ENCODE data around the gene POFUT2. TPM values are rescaled to one million over a fixed set of nuclear protein-coding genes. Genes with fewer than 3 reads are reported as not detected.

POFUT2 gene
- total RNA-seq, 2 experiments from 2014 or later: 56.6 to 57.2 TPM

DNA sequence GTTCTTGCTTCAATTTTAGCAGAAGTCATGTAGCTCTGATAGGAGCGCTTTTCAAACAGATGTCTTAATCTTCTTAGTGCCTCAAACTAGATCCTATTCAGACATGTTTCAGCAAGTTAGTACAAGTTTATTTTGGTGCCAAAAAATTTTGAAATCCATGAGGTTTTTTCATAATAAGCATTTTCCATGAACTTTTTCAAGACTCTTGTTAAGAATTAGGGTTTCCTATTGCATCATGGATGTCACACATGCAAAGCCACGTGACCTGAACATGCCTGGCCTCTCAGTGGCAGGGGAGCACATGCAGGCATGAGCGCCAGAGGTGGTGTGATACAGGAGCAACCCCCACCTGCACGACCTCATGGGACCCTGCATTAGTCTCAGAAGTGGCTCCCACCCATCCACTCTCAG lies 67.6 kb downstream of the POFUT2 start:
- peaks cover 8% of the 10 kb centered on the region for H3K4me1 ChIP-seq (ENCODE audit: insufficient read depth, low read length)
- CTCF ChIA-PET: no interaction called here
- H3K4me1 Mint-ChIP-seq (ENCODE audit: low read depth): peaks cover 12% of the 10 kb centered on the region
- peaks cover 74% of the 10 kb centered on the region for H3K36me3 Mint-ChIP-seq (ENCODE audit: low read depth)
- no peak overlapping the region for H3K4me3 ChIP-seq (ENCODE audit: low read length)
- no peaks in the 10 kb centered on the region for H3K9me3 ChIP-seq (ENCODE audit: control insufficient read depth in 1 of 2, insufficient read depth in 1 of 2, low read length in 2 of 2)
- H3K27me3 ChIP-seq (ENCODE audit: control insufficient read depth in 1 of 2, insufficient read depth in 2 of 2, low read length in 2 of 2): no peaks in the 10 kb centered on the region
- no peak overlapping the region for H3K27ac ChIP-seq (ENCODE audit: low read depth in 1 of 2, low read length in 2 of 2)
- H3K36me3 ChIP-seq (ENCODE audit: insufficient read depth, low read length): peaks cover 25% of the 10 kb centered on the region
- no peak overlapping the region for H3K27ac Mint-ChIP-seq
- TF ChIP-seq, protein P1, sequence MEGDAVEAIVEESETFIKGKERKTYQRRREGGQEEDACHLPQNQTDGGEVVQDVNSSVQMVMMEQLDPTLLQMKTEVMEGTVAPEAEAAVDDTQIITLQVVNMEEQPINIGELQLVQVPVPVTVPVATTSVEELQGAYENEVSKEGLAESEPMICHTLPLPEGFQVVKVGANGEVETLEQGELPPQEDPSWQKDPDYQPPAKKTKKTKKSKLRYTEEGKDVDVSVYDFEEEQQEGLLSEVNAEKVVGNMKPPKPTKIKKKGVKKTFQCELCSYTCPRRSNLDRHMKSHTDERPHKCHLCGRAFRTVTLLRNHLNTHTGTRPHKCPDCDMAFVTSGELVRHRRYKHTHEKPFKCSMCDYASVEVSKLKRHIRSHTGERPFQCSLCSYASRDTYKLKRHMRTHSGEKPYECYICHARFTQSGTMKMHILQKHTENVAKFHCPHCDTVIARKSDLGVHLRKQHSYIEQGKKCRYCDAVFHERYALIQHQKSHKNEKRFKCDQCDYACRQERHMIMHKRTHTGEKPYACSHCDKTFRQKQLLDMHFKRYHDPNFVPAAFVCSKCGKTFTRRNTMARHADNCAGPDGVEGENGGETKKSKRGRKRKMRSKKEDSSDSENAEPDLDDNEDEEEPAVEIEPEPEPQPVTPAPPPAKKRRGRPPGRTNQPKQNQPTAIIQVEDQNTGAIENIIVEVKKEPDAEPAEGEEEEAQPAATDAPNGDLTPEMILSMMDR (IDR thresholded peaks at IDR 0.05): no peak
- peaks cover 3% of the 10 kb centered on the region for H3K9me3 Mint-ChIP-seq
- H3K4me3 Mint-ChIP-seq: no peak overlapping the region
- DNase-seq (no peak), ATAC-seq (ENCODE audit: poor library complexity) (no peak)
- POLR2A ChIA-PET: no interaction called here
- intact Hi-C loops (cut with DNase I, micrococcal nuclease): loop anchor here in 1 of 2 experiments (5.0 kb wide), 1 partner anchor 42 kb away; no protein-coding TSS in a partner anchor
- H3K27me3 Mint-ChIP-seq: no peaks in the 10 kb centered on the region

DNA sequence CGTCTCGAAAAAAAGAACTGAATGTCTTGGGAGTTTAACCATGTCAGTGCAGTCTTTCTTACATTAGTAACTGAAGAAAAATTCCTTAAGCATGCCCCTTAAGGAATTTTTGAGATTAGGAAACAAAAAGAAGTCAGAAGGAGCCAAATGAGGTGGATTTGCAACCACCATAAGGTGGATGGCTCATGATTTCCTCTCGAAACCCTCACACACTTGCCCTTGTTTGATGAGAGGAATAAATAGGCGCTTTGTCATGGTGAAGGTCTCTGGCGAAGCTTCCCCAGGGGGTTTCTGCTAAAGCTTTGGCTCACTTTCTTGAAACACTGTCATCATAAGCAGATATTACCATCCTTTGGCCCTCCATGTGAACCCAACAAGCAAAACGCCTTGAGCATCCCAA lies 68.2 kb downstream of the POFUT2 start:
- H3K27ac Mint-ChIP-seq: no peak overlapping the region

DNA sequence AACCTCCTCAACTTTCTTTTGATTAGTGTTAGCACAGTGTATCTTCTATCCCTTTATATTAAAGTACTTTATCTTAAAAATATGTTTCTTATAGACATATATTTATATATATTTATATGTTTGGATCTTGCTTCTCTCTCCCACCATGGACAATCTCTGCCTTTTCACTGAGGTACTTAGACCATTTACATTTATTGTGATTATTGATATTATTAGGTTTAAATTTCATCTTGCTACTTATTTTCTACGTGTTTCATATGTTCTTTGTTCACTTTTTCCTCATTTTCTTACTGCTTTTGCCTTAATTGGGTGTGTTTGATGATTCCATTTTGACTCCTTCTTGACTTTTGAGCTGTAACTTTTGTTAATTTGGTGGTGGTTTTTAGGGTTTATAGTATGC lies 70.7 kb downstream of the POFUT2 start:
- Mint-ChIP-seq H3K9me3 (peaks cover 3% of the 10 kb centered on the region), H3K4me3 (no peak overlapping the region), H3K27me3 (no peaks in the 10 kb centered on the region), H3K27ac (no peak overlapping the region), H3K36me3 (ENCODE audit: low read depth) (peaks cover 93% of the 10 kb centered on the region), H3K4me1 (ENCODE audit: low read depth) (no peaks in the 10 kb centered on the region)
- Histone ChIP-seq H3K36me3 (ENCODE audit: insufficient read depth, low read length) (peaks cover 21% of the 10 kb centered on the region), H3K4me1 (ENCODE audit: insufficient read depth, low read length) (no peaks in the 10 kb centered on the region), H3K27ac (ENCODE audit: low read depth in 1 of 2, low read length in 2 of 2) (no peak overlapping the region), H3K4me3 (ENCODE audit: low read length) (no peak overlapping the region), H3K9me3 (ENCODE audit: control insufficient read depth in 1 of 2, insufficient read depth in 1 of 2, low read length in 2 of 2) (no peaks in the 10 kb centered on the region), H3K27me3 (ENCODE audit: control insufficient read depth in 1 of 2, insufficient read depth in 2 of 2, low read length in 2 of 2) (no peaks in the 10 kb centered on the region)
- POLR2A ChIA-PET: no interaction called here
- TF ChIP-seq, protein P1 (IDR thresholded peaks at IDR 0.05): no peak
- ATAC-seq (ENCODE audit: poor library complexity): no peak
- DNase-seq: no peak
- intact Hi-C loops (cut with DNase I, micrococcal nuclease): no loop called here
- CTCF ChIA-PET: no interaction called here

More for the DNA sequence above, 68.2 kb downstream of the POFUT2 start:
- no peak for DNase-seq
- ChIA-PET CTCF (no interaction called here), POLR2A (no interaction called here)
- H3K27ac ChIP-seq (ENCODE audit: low read depth in 1 of 2, low read length in 2 of 2): no peak overlapping the region
- ATAC-seq (ENCODE audit: poor library complexity): no peak
- Mint-ChIP-seq H3K27me3 (no peaks in the 10 kb centered on the region), H3K4me3 (no peak overlapping the region), H3K9me3 (peaks cover 3% of the 10 kb centered on the region), H3K36me3 (ENCODE audit: low read depth) (peaks cover 78% of the 10 kb centered on the region), H3K4me1 (ENCODE audit: low read depth) (peaks cover 6% of the 10 kb centered on the region)
- H3K36me3 ChIP-seq (ENCODE audit: insufficient read depth, low read length): peaks cover 25% of the 10 kb centered on the region
- no peaks in the 10 kb centered on the region for H3K27me3 ChIP-seq (ENCODE audit: control insufficient read depth in 1 of 2, insufficient read depth in 2 of 2, low read length in 2 of 2)
- H3K4me1 ChIP-seq (ENCODE audit: insufficient read depth, low read length): peaks cover 3% of the 10 kb centered on the region
- TF ChIP-seq, protein P1 (IDR thresholded peaks at IDR 0.05): no peak
- no peak overlapping the region for H3K4me3 ChIP-seq (ENCODE audit: low read length)
- H3K9me3 ChIP-seq (ENCODE audit: control insufficient read depth in 1 of 2, insufficient read depth in 1 of 2, low read length in 2 of 2): no peaks in the 10 kb centered on the region
- intact Hi-C loops (cut with DNase I, micrococcal nuclease): no loop called here
